PC-9 (cell line): Measurements from ENCODE around the gene AHDC1. TPM values are rescaled to one million over a fixed set of nuclear protein-coding genes. Genes with fewer than 3 reads are reported as not detected.

Experiments used
- BruUV-seq: library from RNA; stranded (reverse); fragments of 400-500 nt; replicated peaks from 2 replicates; lab custom pipeline; 2021; lab: Mats Ljungman, UMichigan
- CTCF ChIA-PET: fragments of 300-600 bp; sonication (Branson Sonifier 250); formaldehyde crosslinking; loops from one replicate; lab custom pipeline; 2022; ENCODE audit warnings: antibody characterized with exemption; lab: Charles Lee
- POLR2A ChIA-PET: fragments of 300-600 bp; sonication (Branson Sonifier 250); formaldehyde crosslinking; loops from one replicate; lab custom pipeline; 2022; ENCODE audit warnings: antibody characterized with exemption; ENCODE audit not compliant: unreplicated experiment; lab: Charles Lee
- DNase-seq, 2 experiments: peaks; one replicate each; pipeline versions ENCODE4 v3.0.0 to v3.0.0-alpha.2; 2015 to 2022; ENCODE audit warnings: mixed read lengths in 1 of 2
- H2AFZ ChIP-seq: fragments of 200-600 bp; sonication (generic); 2 replicates; pipeline ENCODE4 v1.8.1; 2017; ENCODE audit warnings: antibody characterized with exemption
- H3F3A ChIP-seq: fragments of 200-600 bp; sonication (generic); 2 replicates; pipeline ENCODE4 v1.8.1; 2017; ENCODE audit warnings: antibody characterized with exemption, mild to moderate bottlenecking, low read depth; ENCODE audit not compliant: insufficient read depth
- H3K27ac ChIP-seq: fragments of 200-600 bp; sonication (generic); 2 replicates; pipeline ENCODE4 v1.6.1; 2016; ENCODE audit warnings: mixed run types
- H3K27me3 ChIP-seq: fragments of 200-600 bp; sonication (generic); 2 replicates; pipeline ENCODE4 v1.6.1; 2016; ENCODE audit warnings: low read depth, mixed run types; ENCODE audit not compliant: insufficient read depth
- H3K36me3 ChIP-seq: fragments of 200-600 bp; sonication (generic); 2 replicates; pipeline ENCODE4 v1.6.1; 2016; ENCODE audit warnings: low read depth, mixed run types
- H3K4me1 ChIP-seq: fragments of 200-600 bp; sonication (generic); replicated peaks from 2 replicates; pipeline ENCODE4 v1.6.1; 2016; ENCODE audit warnings: mixed run types; ENCODE audit not compliant: insufficient read depth
- H3K4me2 ChIP-seq: fragments of 200-600 bp; sonication (generic); 2 replicates; pipeline ENCODE4 v1.6.1; 2017; ENCODE audit warnings: mixed run types
- H3K4me3 ChIP-seq: fragments of 200-600 bp; sonication (generic); 2 replicates; pipeline ENCODE4 v1.6.1; 2016; ENCODE audit warnings: mixed run types
- H3K79me2 ChIP-seq: fragments of 200-600 bp; sonication (generic); 2 replicates; pipeline ENCODE4 v1.6.1; 2017; ENCODE audit warnings: low read depth, mixed run types
- H3K9me2 ChIP-seq: fragments of 200-600 bp; sonication (generic); 2 replicates; pipeline ENCODE4 v1.8.1; 2017; ENCODE audit warnings: mild to moderate bottlenecking; ENCODE audit not compliant: insufficient read depth
- H3K9me3 ChIP-seq: fragments of 200-600 bp; sonication (generic); 2 replicates; pipeline ENCODE4 v1.8.1; 2016; ENCODE audit warnings: low read depth; ENCODE audit not compliant: insufficient read depth
- H4K20me1 ChIP-seq: fragments of 200-600 bp; sonication (generic); 2 replicates; pipeline ENCODE4 v1.8.1; 2017; ENCODE audit not compliant: insufficient read depth
- CTCF ChIP-seq: fragments of 200-600 bp; sonication (generic); conservative IDR thresholded peaks from 2 replicates; pipeline ENCODE4 v1.6.1; 2017; ENCODE audit warnings: mixed run types, antibody characterized with exemption, mild to moderate bottlenecking, moderate library complexity
- EZH2 ChIP-seq: fragments of 200-600 bp; sonication (generic); IDR thresholded peaks from 2 replicates; pipeline ENCODE4 v1.8.0; 2017; ENCODE audit warnings: antibody characterized with exemption, low read depth
- intact Hi-C: fragments of 100-400 bp; cut with micrococcal nuclease; formaldehyde crosslinking; loops from one replicate; pipeline ENCODE4 v1.10.0; 2022; ENCODE audit not compliant: unreplicated experiment
- total RNA-seq: library from RNA; stranded (reverse); gene quantifications from 2 replicates; pipeline ENCODE4 v1.2.3, GENCODE V29; 2021

AHDC1 gene
- total RNA-seq, 1 experiment from 2014 or later = 48.8 TPM

GRCh38 chr1:27592931-27593677 is 10.8 kb downstream of the AHDC1 start:
- no peak overlapping the region for H3K27ac ChIP-seq
- CTCF ChIA-PET = interaction anchor here (0.5 kb wide), 1 partner anchor 104 kb away, joined by 3 read pairs; no protein-coding TSS in a partner anchor
- H3K4me2 ChIP-seq = no peak overlapping the region
- H3K9me2 ChIP-seq = no peaks in the 10 kb centered on the region
- H3K27me3 ChIP-seq = no peaks in the 10 kb centered on the region
- no peaks in the 10 kb centered on the region for H3K36me3 ChIP-seq
- intact Hi-C loops = no loop called here
- H3K79me2 ChIP-seq = no peaks in the 10 kb centered on the region
- DNase-seq = no peak
- H3F3A ChIP-seq = no peaks in the 10 kb centered on the region
- H3K9me3 ChIP-seq = no peaks in the 10 kb centered on the region
- BruUV-seq = no TSS peak
- H4K20me1 ChIP-seq = peaks cover 8% of the 10 kb centered on the region; the same call in 1 of the 2 replicates
- peaks cover 16% of the 10 kb centered on the region for H3K4me1 ChIP-seq
- H2AFZ ChIP-seq = no peak overlapping the region
- TF ChIP-seq CTCF (no peak), EZH2 (no peak)
- POLR2A ChIA-PET = interaction anchor here (0.6 to 0.7 kb wide), 2 partner anchors 36 to 207 kb away, joined by 3 to 19 read pairs; no protein-coding TSS in a partner anchor
- no peak overlapping the region for H3K4me3 ChIP-seq

- no peak overlapping the region for H3K4me2 ChIP-seq
- no peaks in the 10 kb centered on the region for H3K79me2 ChIP-seq
- H3K9me3 ChIP-seq = no peaks in the 10 kb centered on the region
- H3K9me2 ChIP-seq = no peaks in the 10 kb centered on the region
- DNase-seq = no peak
- H3K27ac ChIP-seq = no peak overlapping the region
- POLR2A ChIA-PET = interaction anchor here (0.6 to 0.7 kb wide), 3 partner anchors 23 to 206 kb away, joined by 3 to 19 read pairs (median 3); no protein-coding TSS in a partner anchor
- no peaks in the 10 kb centered on the region for H3F3A ChIP-seq
- H3K4me3 ChIP-seq = no peak overlapping the region
- no TSS peak for BruUV-seq
- no peaks in the 10 kb centered on the region for H3K27me3 ChIP-seq
- intact Hi-C loops = no loop called here
- no peak for TF ChIP-seq EZH2
- TF ChIP-seq CTCF = no peak
- H2AFZ ChIP-seq = no peak overlapping the region
- CTCF ChIA-PET = interaction anchor here (0.5 kb wide), 1 partner anchor 104 kb away, joined by 3 read pairs; no protein-coding TSS in a partner anchor
- peaks cover 16% of the 10 kb centered on the region for H3K4me1 ChIP-seq
- H4K20me1 ChIP-seq = peaks cover 8% of the 10 kb centered on the region; the same call in 1 of the 2 replicates
- H3K36me3 ChIP-seq = no peaks in the 10 kb centered on the region
These were observed 11.6 kb downstream of the AHDC1 start for GRCh38 chr1:27592232-27592930.

GRCh38 chr1:27591622-27592021 is 12.3 kb downstream of the AHDC1 start:
- no peak overlapping the region for H3K4me3 ChIP-seq
- no TSS peak for BruUV-seq
- H3K27me3 ChIP-seq = no peaks in the 10 kb centered on the region
- no peak overlapping the region for H2AFZ ChIP-seq
- intact Hi-C loops = no loop called here
- H3K9me2 ChIP-seq = no peaks in the 10 kb centered on the region
- H3K4me1 ChIP-seq = peaks cover 16% of the 10 kb centered on the region
- H3K36me3 ChIP-seq = no peaks in the 10 kb centered on the region
- no peak for DNase-seq
- no peaks in the 10 kb centered on the region for H3K9me3 ChIP-seq
- TF ChIP-seq EZH2 (no peak), CTCF (no peak)
- no peak overlapping the region for H3K4me2 ChIP-seq
- H3F3A ChIP-seq = no peaks in the 10 kb centered on the region
- CTCF ChIA-PET = no interaction called here
- no peaks in the 10 kb centered on the region for H3K79me2 ChIP-seq
- no peak overlapping the region for H3K27ac ChIP-seq
- POLR2A ChIA-PET = interaction anchor here (0.6 kb wide), 1 partner anchor 22 kb away, joined by 3 read pairs; no protein-coding TSS in a partner anchor
- peaks cover 8% of the 10 kb centered on the region; the same call in 1 of the 2 replicates for H4K20me1 ChIP-seq
